Activated CD8-positive, alpha-beta memory T cell treated with anti-CD3 and anti-CD28 coated beads for 1 hour (primary cell): ENCODE data around the gene SLC17A7.

Experiments
- DNase-seq, 2 donors: peaks; one replicate each; pipeline ENCODE4 v3.0.0-alpha.2; 2020; ENCODE audit warnings: low read depth in 1 of 2; ENCODE audit errors: extremely low read depth in 1 of 2

The SLC17A7 gene

GRCh38 chr19:49382639-49383038, 58.7 kb downstream of the SLC17A7 start:
- DNase-seq = no peak

GRCh38 chr19:49380391-49380790, 60.9 kb downstream of the SLC17A7 start:
- no peak for DNase-seq
